Measurements from ENCODE around the gene ANKRD28.

Gene ANKRD28

GRCh38 chr3:15666277-15666676 lies 131.5 kb downstream of the ANKRD28 start:
- DNase-seq (ENCODE audit: low read depth, low spot score) = no peak

GRCh38 chr3:15665510-15666150 lies 132.1 kb downstream of the ANKRD28 start:
- DNase-seq (ENCODE audit: low read depth, low spot score) = no peak

- DNase-seq (ENCODE audit: low read depth, low spot score) = no peak
These were observed 133.6 kb downstream of the ANKRD28 start for GRCh38 chr3:15664144-15664543.

GRCh38 chr3:15660055-15660935 lies 137.5 kb downstream of the ANKRD28 start:
- DNase-seq (ENCODE audit: low read depth, low spot score) = no peak

GRCh38 chr3:15659254-15659975 lies 138.4 kb downstream of the ANKRD28 start:
- DNase-seq (ENCODE audit: low read depth, low spot score) = peak; percentile 27

- no peak for DNase-seq (ENCODE audit: low read depth, low spot score)
These were observed 140.8 kb downstream of the ANKRD28 start for GRCh38 chr3:15657016-15657415.

DNA sequence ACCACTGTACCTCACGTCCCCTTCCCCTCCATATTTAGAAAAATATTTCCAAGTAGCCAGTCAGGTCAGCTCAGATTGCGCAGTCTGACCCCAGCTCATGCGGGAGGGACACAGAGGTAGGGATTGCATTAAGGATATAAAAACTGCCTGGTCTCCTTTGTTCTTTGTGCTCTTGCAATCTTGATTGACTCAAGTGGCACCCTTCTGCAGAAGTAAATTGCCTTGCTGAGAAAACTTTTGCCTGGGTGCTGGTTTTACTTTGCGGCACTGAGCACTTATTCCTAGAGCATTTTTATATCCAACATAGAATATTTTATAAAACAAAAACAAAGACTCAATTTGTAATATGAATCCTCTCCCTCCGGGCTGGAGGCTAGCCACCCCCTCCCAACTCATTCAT lies 141.4 kb downstream of the ANKRD28 start:
- DNase-seq (ENCODE audit: low read depth, low spot score) = no peak

DNA sequence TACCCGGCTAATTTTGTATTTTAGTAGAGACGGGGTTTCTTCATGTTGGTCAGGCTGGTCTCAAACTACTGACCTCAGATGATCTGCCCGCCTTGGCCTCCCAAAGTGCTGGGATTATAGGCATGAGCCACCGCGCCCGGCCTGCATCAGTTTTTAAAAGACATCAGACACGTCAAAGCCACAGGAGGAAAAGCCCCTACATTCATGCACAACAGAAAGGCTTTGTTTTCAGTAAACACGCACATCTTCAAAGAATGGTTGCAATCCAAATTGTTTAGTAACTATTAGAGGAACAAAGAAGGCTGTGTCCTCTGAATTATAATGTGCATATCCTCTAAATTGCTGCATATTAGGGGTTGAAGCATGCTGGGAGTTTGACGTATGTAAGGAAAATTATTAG lies 142.9 kb downstream of the ANKRD28 start:
- DNase-seq (ENCODE audit: low read depth, low spot score) = no peak

- DNase-seq (ENCODE audit: low read depth, low spot score) = no peak
These were observed 143.7 kb downstream of the ANKRD28 start for GRCh38 chr3:15654127-15654526.

- no peak for DNase-seq (ENCODE audit: low read depth, low spot score)
These were observed 144.5 kb downstream of the ANKRD28 start for GRCh38 chr3:15653321-15653720.

DNA sequence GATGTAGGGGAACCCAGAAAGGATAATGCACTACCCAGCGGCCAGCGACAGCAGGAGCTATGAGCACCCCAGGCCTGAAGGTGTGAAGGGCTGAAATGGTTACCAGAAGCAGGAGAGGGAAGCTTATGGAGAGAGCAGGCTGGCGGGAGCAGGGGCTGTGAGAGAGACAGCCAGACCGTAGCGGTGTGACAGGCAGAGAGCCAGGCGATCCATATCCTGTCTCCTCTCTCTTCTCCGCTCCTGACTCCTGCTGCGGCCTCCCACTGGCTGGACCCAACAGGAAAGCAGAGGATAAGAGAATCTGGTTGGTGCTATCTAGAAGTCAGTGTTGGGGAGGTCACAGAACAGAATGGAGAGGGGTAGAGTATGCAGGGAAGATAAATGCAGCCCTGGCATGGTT lies 146.4 kb downstream of the ANKRD28 start:
- DNase-seq (ENCODE audit: low read depth, low spot score) = no peak

GRCh38 chr3:15649858-15650257 lies 147.9 kb downstream of the ANKRD28 start:
- DNase-seq (ENCODE audit: low read depth, low spot score) = no peak

- no peak for DNase-seq (ENCODE audit: low read depth, low spot score)
These were observed 148.4 kb downstream of the ANKRD28 start for GRCh38 chr3:15649341-15649740.

DNA sequence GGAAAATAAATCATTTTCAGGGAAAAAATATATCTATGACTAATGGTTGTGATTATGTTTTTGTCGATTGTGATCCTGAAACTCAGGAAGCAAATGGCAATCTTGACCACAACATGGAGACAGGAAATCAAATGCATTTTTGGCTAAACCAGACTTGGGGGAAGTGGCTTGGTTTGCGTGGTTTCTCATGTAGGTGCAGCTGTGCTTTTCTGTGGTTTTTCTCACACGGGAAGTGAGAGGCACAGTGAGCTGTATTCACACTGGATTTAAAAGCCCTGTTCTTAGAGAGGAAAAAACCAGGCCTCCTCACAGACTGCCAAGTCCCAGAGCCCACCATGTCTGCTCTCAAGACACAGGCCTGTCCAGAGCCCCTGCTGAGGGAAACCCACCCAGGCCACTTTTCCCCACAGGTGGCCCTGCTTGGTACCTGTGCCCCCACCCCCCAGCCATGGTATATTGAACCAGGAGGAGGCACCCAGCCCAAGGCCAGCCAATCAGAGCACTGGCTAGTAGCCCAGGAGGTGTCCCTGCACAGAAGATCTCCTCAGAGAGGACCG lies 150.1 kb downstream of the ANKRD28 start:
- peak; percentile 90 for DNase-seq (ENCODE audit: low read depth, low spot score)

GRCh38 chr3:15646851-15647511 lies 150.8 kb downstream of the ANKRD28 start:
- DNase-seq (ENCODE audit: low read depth, low spot score) = peak; percentile 95

- DNase-seq (ENCODE audit: low read depth, low spot score) = peak; percentile 89
These were observed 151.9 kb downstream of the ANKRD28 start for GRCh38 chr3:15645740-15646501.

- no peak for DNase-seq (ENCODE audit: low read depth, low spot score)
These were observed 152.5 kb downstream of the ANKRD28 start for GRCh38 chr3:15645246-15645645.

- DNase-seq (ENCODE audit: low read depth, low spot score) = no peak
These were observed 158.9 kb downstream of the ANKRD28 start for GRCh38 chr3:15638891-15639262.

DNA sequence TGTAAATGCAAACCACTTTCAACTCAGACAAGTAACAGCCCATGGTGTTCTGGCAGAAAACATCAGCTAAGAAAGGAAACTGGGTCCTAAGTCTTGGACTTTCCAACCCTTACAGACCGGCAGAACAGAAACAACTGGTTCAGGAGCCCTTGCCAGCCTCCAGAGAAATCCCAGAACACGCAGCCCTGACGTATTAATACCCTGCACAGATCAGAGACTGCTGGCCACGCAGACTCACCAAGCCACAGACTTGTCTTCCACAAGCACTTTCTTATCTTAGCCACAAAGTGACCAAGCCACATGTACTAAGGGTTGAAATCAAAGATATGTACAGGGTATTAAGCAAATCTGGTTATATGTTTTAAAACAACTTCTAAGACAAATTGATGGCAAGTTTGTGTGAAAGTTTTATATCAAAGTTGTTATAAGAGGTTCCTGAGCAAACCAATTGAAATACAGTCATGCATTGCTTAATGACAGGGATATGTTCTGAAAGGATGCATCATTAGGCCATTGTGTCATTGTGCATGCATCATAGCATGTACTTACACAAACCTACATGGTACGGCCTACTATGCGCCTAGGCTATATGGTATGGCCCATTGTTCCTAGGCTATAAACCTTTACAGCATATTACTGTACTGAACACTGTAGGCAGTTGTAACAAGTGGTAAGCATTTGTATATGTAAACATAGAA lies 159.4 kb downstream of the ANKRD28 start:
- DNase-seq (ENCODE audit: low read depth, low spot score) = no peak

All from astrocyte of the hippocampus (primary cell).